NCI-H446 (cell line): ENCODE results near the gene DOK4.
"Not testable (repeated sequence)": the region's sequence is repeated elsewhere in the genome, so short reads cannot be mapped to it uniquely, and the experiment has no call there.

Experiments used
- DNase-seq, 2 experiments: peaks; one replicate each; lab custom pipeline; 2025; lab: John Stamatoyannopoulos, UW

The DOK4 gene

GRCh38 chr16:57446531-57447185 lies 39.6 kb downstream of the DOK4 start:
- DNase-seq, result peak; percentile 1 to 7

GRCh38 chr16:57445510-57445909 lies 40.8 kb downstream of the DOK4 start:
- no peak for DNase-seq

GRCh38 chr16:57444711-57445110 lies 41.6 kb downstream of the DOK4 start:
- no peak for DNase-seq

- DNase-seq, result not testable (repeated sequence)
Measured at GRCh38 chr16:57440551-57440950, 45.7 kb downstream of the DOK4 start.

- DNase-seq, result not testable (repeated sequence)
Measured at GRCh38 chr16:57439947-57440346, 46.3 kb downstream of the DOK4 start.

GRCh38 chr16:57435838-57436237 lies 50.5 kb downstream of the DOK4 start:
- DNase-seq, result no peak

GRCh38 chr16:57434003-57434402 lies 52.3 kb downstream of the DOK4 start:
- DNase-seq, result no peak

- DNase-seq, result no peak
Measured at GRCh38 chr16:57432989-57433388, 53.3 kb downstream of the DOK4 start.

GRCh38 chr16:57432505-57432904 lies 53.8 kb downstream of the DOK4 start:
- no peak for DNase-seq

- no peak for DNase-seq
Measured at GRCh38 chr16:57430955-57431354, 55.3 kb downstream of the DOK4 start.

GRCh38 chr16:57427824-57428223 lies 58.5 kb downstream of the DOK4 start:
- no peak for DNase-seq

GRCh38 chr16:57427307-57427706 lies 59.0 kb downstream of the DOK4 start:
- no peak for DNase-seq

GRCh38 chr16:57426356-57426755 lies 59.9 kb downstream of the DOK4 start:
- no peak for DNase-seq

- no peak for DNase-seq
Measured at GRCh38 chr16:57424583-57424982, 61.7 kb downstream of the DOK4 start.

- no peak for DNase-seq
Measured at GRCh38 chr16:57423152-57423551, 63.1 kb downstream of the DOK4 start.

- DNase-seq, result peak in 1 of 2 experiments; percentile 39
Measured at GRCh38 chr16:57422026-57422944, 64.0 kb downstream of the DOK4 start.
